Stomach (tissue), 9 donors: Measurements from ENCODE around the gene RUNX1. TPM values are rescaled to one million over a fixed set of nuclear protein-coding genes. Genes with fewer than 3 reads are reported as not detected.

Experiments
- DNase-seq, 2 donors: peaks; one replicate each; pipeline versions ENCODE4 v3.0.0 to v3.0.0-alpha.2; 2013 to 2019
- H3K27ac ChIP-seq, 5 donors: fragments of 200-600 bp in 4 of 5; sonication (generic) in 4 of 5; one replicate each; pipeline ENCODE4 v1.5.1; 2013 to 2019; ENCODE audit warnings: mild to moderate bottlenecking in 1 of 5, moderate library complexity in 1 of 5
- H3K27me3 ChIP-seq, 3 donors: fragments of 200-600 bp; sonication (generic); one replicate each; pipeline ENCODE4 v1.5.1; 2017 to 2019; ENCODE audit warnings: mixed run types in 1 of 3
- H3K36me3 ChIP-seq, 4 donors: fragments of 200-600 bp; sonication (generic); 1 replicate in 3 of 4; 2 replicates in 1 of 4; pipeline ENCODE4 v1.5.1; 2016 to 2019
- H3K4me1 ChIP-seq, 4 donors: fragments of 200-600 bp; sonication (generic); one replicate each; pipeline ENCODE4 v1.5.1; 2016 to 2019
- H3K4me3 ChIP-seq, 4 donors: fragments of 200-600 bp; sonication (generic) in 3 of 4; one replicate each; pipeline ENCODE4 v1.5.1; 2016 to 2019; ENCODE audit warnings: mild to moderate bottlenecking in 1 of 4
- H3K9me3 ChIP-seq, 4 donors: fragments of 200-600 bp; sonication (generic); one replicate each; pipeline ENCODE4 v1.5.1; 2016 to 2019
- CTCF ChIP-seq, 7 experiments: fragments of 450-650 bp in 4 of 7; fragments of 200-600 bp in 3 of 7; sonication (generic) in 3 of 7; IDR thresholded peaks; one replicate each; pipeline ENCODE4 v1.5.1; 2016 to 2019; ENCODE audit warnings: antibody characterized with exemption in 7 of 7, control low read depth in 2 of 7, mild to moderate bottlenecking in 1 of 7
- EP300 ChIP-seq: sonication (generic); formaldehyde crosslinking; IDR thresholded peaks from one replicate; pipeline ENCODE4 v1.6.1; 2017; ENCODE audit warnings: antibody characterized with exemption
- POLR2A ChIP-seq, 4 donors: fragments of 450-650 bp; IDR thresholded peaks; one replicate each; pipeline ENCODE4 v1.6.1; 2016; ENCODE audit warnings: antibody characterized with exemption in 4 of 4, control low read depth in 2 of 4, mild to moderate bottlenecking in 1 of 4, moderate library complexity in 1 of 4
- POLR2AphosphoS5 ChIP-seq, 3 donors: sonication (generic); formaldehyde crosslinking; IDR thresholded peaks; one replicate each; pipeline ENCODE4 v1.6.1; 2016; ENCODE audit warnings: antibody characterized with exemption in 3 of 3
- WGBS, 5 donors: extraction: QIAGEN DNeasy Blood & Tissue Kit in 3 of 5; methylation state at CpG; one replicate each; pipeline versions ENCODE4 v1.1.5 to v1.1.7; 2013 to 2018; 5-methylcytosine and 5-hydroxymethylcytosine counted together
- intact Hi-C: fragments of 100-400 bp; cut with DNase I; formaldehyde crosslinking; loops from one replicate; pipeline ENCODE4 v1.15.1; 2023; ENCODE audit warnings: low total_unique reads
- polyA plus RNA-seq, 3 donors: library from polyadenylated mRNA; stranded (reverse); fragments of 200-250 nt; gene quantifications; one replicate each; pipeline ENCODE4 v1.2.3, GENCODE V29; 2013
- total RNA-seq, 5 donors: library from RNA; depleted of rRNA; stranded (reverse); fragments of >200 nt; gene quantifications; one replicate each; pipeline versions ENCODE4 v1.1.0 to v1.2.3, GENCODE V29; 2014 to 2016
- donor health status: healthy with polysubstance abuse.
- donor health status: Bipolar disorder and iron deficiency.
- donor health status: healthy.

Gene RUNX1
- total and polyA plus RNA-seq, 8 donors: 8.0 to 213 (median 40.0) TPM

- WGBS, 5 donors: 84 to 95% (median 88%) methylated on average over 2 of the region's 2 CpGs
- intact Hi-C loops: no loop called here
- no peaks in the 10 kb centered on the region for H3K36me3 ChIP-seq
- no peak overlapping the region for H3K27ac ChIP-seq
- no peak for DNase-seq
- H3K4me3 ChIP-seq: no peak overlapping the region
- H3K9me3 ChIP-seq: no peaks in the 10 kb centered on the region
- H3K27me3 ChIP-seq: no peaks in the 10 kb centered on the region
- TF ChIP-seq POLR2A (IDR thresholded peaks at IDR 0.05) (no peak), EP300 (no peak), CTCF (IDR thresholded peaks at IDR 0.05) (no peak), POLR2AphosphoS5 (IDR thresholded peaks at IDR 0.05) (no peak)
- H3K4me1 ChIP-seq: no peaks in the 10 kb centered on the region
These were observed 32.8 kb upstream of the RUNX1 start for GRCh38 chr21:35081861-35082260.

DNA sequence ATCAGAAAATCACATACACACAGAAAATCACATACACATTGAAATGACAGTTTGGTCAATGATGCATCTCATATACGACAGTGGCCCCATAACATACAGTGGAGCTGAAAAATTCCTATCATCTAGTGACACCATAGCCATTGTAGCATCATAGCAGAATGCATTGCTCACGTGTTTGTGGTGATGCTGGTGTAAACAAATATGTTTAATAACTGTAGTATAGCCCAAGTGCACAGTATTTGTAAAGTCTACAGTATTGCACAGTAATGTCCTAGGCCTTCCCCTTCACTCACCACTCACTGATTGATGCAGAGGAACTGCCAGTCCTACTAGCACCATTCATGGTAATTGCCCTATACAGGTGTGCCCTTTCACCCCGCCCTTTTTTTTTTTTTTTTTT, 30.1 kb upstream of the RUNX1 start:
- intact Hi-C loops: no loop called here

DNA sequence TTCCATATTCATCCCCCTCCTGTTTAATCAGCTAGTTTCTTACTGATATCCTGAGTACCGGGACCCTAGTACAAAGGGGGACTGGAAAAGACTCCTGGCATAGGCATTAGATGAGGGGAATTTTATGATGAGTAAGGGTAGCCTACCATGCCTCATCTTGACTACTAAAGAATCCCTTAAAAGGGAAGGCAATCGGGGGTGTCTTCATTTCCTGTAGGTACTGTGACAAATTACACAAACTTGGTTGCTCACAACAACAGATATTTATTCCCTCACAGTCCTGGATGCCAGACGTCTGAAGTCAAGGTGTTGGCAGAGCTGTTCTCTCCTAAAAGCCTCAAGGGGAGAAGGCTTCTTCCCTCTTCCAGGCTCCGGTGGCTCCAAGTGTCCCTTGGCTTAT, 28.9 kb upstream of the RUNX1 start:
- no peaks in the 10 kb centered on the region for H3K36me3 ChIP-seq
- 82 to 92% (median 89%) methylated on average over 4 of the region's 4 CpGs for WGBS, 5 donors
- H3K27ac ChIP-seq: no peak overlapping the region
- no peak for TF ChIP-seq POLR2A (IDR thresholded peaks at IDR 0.05)
- no peak for TF ChIP-seq CTCF (IDR thresholded peaks at IDR 0.05)
- DNase-seq: no peak
- no peaks in the 10 kb centered on the region for H3K4me1 ChIP-seq
- intact Hi-C loops: no loop called here
- H3K9me3 ChIP-seq: peaks cover 0 to 6% (median 3%) of the 10 kb centered on the region in 4 donors
- no peaks in the 10 kb centered on the region for H3K27me3 ChIP-seq
- H3K4me3 ChIP-seq: no peak overlapping the region

More for the DNA sequence above, 30.1 kb upstream of the RUNX1 start:
- Histone ChIP-seq H3K9me3 (peaks cover 0 to 4% (median 2%) of the 10 kb centered on the region in 4 donors), H3K36me3 (no peaks in the 10 kb centered on the region), H3K27ac (no peak overlapping the region), H3K4me1 (no peaks in the 10 kb centered on the region), H3K27me3 (no peaks in the 10 kb centered on the region), H3K4me3 (no peak overlapping the region)
- TF ChIP-seq CTCF (IDR thresholded peaks at IDR 0.05): no peak
- no peak for TF ChIP-seq POLR2AphosphoS5 (IDR thresholded peaks at IDR 0.05)
- TF ChIP-seq POLR2A (IDR thresholded peaks at IDR 0.05): no peak
- no peak for TF ChIP-seq EP300
- DNase-seq: no peak
- WGBS, 5 donors: 87 to 96% (median 90%) methylated on average over 3 of the region's 3 CpGs

GRCh38 chr21:35077466-35077865, 28.4 kb upstream of the RUNX1 start:
- H3K27me3 ChIP-seq: no peaks in the 10 kb centered on the region
- no peaks in the 10 kb centered on the region for H3K36me3 ChIP-seq
- H3K4me1 ChIP-seq: no peaks in the 10 kb centered on the region
- peaks cover 0 to 6% (median 3%) of the 10 kb centered on the region in 4 donors for H3K9me3 ChIP-seq
- no peak for DNase-seq
- no peak overlapping the region for H3K27ac ChIP-seq
- no peak overlapping the region for H3K4me3 ChIP-seq
- TF ChIP-seq CTCF (IDR thresholded peaks at IDR 0.05) (no peak), POLR2AphosphoS5 (IDR thresholded peaks at IDR 0.05) (no peak), POLR2A (IDR thresholded peaks at IDR 0.05) (no peak), EP300 (no peak)
- 90 to 98% (median 94%) methylated on average over 4 of the region's 4 CpGs for WGBS, 5 donors
- intact Hi-C loops: no loop called here
